Measurements from ENCODE around the gene KRT3.

Gene KRT3

DNA sequence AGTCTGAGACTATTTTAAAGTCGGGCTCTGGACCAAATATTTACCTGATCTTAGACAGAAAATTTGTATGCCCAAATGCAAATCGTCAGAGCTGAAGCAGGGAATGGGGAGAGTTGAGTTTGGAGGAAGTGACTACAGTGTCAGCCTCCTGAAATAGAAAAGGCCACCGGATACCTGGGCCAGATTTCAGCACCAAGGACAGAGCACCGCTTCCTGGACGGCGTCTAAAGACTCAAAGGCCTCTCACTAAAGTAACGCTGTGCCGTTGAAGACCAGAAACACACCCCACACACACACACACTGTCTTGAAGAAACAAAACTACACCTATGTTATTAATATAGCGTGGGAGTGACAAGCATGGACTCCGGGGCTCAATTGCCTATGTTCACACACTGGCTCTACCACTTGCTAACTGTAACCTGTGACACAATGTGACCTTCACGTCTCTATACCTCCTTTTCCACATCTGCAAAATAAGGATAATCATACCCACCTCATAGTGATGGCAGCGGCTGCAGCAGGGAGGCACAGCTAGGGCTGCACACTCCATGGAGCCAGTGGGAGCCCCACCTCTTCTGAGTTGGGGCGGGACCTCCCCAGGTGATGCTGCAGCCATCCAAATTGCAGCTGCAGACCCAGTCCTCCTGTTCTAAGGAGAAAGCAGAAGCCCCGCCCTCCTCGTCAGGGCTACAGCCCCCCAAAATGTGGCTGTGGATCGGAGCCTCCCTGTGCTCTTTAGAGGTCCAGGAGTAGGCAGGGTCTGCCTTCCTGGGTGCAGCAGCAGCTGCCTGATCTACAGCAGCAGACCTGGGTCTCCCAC lies 54.3 kb downstream of the KRT3 start:
- DNase-seq (ENCODE audit: extremely low read depth in 1 of 2, low read depth in 1 of 2), result peak; percentile 4 to 32

DNA sequence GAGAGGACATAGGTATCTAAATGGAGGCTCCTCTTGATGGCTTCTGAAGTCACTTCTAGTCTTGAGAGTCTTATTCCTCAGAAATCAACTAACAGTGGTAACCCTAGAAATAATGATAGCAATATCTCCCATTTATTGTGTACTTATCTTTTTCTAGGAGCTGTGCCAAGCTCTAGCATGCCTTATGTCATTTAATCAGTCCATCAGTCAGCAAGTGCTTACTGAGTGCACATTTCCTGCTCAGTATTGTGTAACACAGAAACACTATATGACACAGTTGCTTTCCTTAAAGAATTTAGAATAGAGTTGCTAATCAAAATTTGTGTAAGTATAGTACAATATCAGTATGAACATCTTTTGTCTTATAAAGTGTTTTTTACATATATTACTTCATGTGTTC lies 55.3 kb downstream of the KRT3 start:
- no peak for DNase-seq (ENCODE audit: extremely low read depth in 1 of 2, low read depth in 1 of 2)

DNA sequence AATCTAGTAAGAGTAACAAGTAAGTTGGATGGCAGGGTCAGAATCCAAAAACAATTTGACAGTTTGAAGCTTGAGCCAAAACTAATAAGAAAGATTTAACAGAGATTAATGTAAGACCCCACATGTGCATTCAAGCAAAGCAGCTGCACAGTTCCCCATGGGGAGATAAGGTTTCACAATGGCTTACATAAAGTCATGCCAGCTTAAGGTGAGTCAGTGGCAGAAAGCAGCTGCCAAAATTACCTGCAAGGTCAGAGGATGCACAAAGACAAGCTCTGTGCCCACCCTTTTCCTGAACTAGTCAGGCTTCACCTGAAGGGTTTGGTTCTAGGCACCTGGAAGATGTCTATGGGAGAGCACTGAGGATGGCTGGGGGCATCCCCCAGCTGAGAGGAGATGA lies 56.0 kb downstream of the KRT3 start:
- no peak for DNase-seq (ENCODE audit: extremely low read depth in 1 of 2, low read depth in 1 of 2)

Data from stimulated activated CD8-positive, alpha-beta memory T cell treated with anti-CD3 and anti-CD28 coated beads, Interleukin-7, amount 100 ng/mL, for 48 hours (primary cell).